Fibroblast of lung (primary cell): ENCODE data around the gene PHOX2B.

Experiments used
- EZH2 ChIP-seq: IDR thresholded peaks from 2 replicates; pipeline ENCODE4 v1.5.1; 2012; ENCODE audit warnings: low read length, control low read depth, mild to moderate bottlenecking; ENCODE audit errors: missing control alignments
- TF ChIP-seq, protein P1 (sequence below), 2 donors: IDR thresholded peaks in 1 of 2; conservative IDR thresholded peaks in 1 of 2; 1 replicate in 1 of 2; 2 replicates in 1 of 2; pipeline ENCODE4 v1.5.1; 2011 to 2012; ENCODE audit warnings: low read length in 2 of 2, control low read depth in 1 of 2, inconsistent platforms in 1 of 2, low read depth in 1 of 2, mild to moderate bottlenecking in 1 of 2

DNA sequence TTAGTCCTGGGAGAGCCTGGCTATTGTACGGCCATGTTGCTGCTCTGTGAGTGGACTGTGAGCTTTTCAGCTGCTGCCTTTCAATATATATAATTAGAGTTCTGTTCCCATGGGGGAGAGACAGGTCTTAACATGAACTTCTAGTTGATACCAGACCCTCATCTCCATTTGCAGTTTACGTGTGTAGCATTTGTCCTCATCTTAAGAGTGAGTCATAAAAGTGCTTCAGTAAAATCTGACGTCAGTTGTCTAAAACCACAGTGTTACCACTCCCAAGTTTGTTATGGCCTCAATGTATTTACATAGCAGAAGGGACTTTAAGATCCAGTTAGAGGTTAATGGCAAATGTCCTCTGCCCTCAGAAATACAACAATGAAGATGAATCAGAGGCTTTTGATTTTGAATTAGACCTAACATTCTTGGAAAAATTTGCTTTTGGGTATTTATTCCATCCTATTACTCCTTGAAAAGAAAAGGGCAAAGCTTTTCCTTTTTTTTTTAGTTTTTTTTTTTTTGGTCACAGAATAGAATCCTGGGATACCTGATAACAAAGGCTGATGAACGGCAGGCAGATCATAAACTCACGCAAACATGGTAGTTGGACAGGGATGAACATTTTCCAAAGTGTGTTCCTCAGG lies 38.6 kb downstream of the PHOX2B start:
- TF ChIP-seq, protein P1, sequence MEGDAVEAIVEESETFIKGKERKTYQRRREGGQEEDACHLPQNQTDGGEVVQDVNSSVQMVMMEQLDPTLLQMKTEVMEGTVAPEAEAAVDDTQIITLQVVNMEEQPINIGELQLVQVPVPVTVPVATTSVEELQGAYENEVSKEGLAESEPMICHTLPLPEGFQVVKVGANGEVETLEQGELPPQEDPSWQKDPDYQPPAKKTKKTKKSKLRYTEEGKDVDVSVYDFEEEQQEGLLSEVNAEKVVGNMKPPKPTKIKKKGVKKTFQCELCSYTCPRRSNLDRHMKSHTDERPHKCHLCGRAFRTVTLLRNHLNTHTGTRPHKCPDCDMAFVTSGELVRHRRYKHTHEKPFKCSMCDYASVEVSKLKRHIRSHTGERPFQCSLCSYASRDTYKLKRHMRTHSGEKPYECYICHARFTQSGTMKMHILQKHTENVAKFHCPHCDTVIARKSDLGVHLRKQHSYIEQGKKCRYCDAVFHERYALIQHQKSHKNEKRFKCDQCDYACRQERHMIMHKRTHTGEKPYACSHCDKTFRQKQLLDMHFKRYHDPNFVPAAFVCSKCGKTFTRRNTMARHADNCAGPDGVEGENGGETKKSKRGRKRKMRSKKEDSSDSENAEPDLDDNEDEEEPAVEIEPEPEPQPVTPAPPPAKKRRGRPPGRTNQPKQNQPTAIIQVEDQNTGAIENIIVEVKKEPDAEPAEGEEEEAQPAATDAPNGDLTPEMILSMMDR (conservative IDR thresholded peaks at IDR 0.05 in 1 of 2, IDR thresholded peaks at IDR 0.05 in 1 of 2; ENCODE audit: low read depth in 1 of 2, low read length in 2 of 2) = no peak
- TF ChIP-seq EZH2 = no peak
